ENCODE data around the gene G0S2.

- TF ChIP-seq POLR2A (IDR thresholded peaks at IDR 0.05; ENCODE audit: low read depth, low read length) (no peak), POLR2AphosphoS5 (IDR thresholded peaks at IDR 0.05; ENCODE audit: low read depth, low read length) (no peak)
Measured at GRCh38 chr1:209655411-209656231, 19.6 kb upstream of the G0S2 start.

All from GM12892 (cell line).